Fibroblast of pulmonary artery (primary cell): ENCODE results near the gene FBLN2.

Experiments used
- DNase-seq: peaks from one replicate; pipeline ENCODE4 v3.0.0-alpha.2; 2010; ENCODE audit warnings: low read depth
- H3K4me3 ChIP-seq: replicated peaks from 2 replicates; pipeline ENCODE4 v1.5.1; 2011; ENCODE audit warnings: low read depth, mild to moderate bottlenecking, control low read depth, low read length, moderate library complexity
- CTCF ChIP-seq: IDR thresholded peaks from 2 replicates; pipeline ENCODE4 v1.5.1; 2011; ENCODE audit warnings: mild to moderate bottlenecking, control low read depth, low read length, inconsistent platforms; ENCODE audit errors: missing control alignments

Gene FBLN2

DNA sequence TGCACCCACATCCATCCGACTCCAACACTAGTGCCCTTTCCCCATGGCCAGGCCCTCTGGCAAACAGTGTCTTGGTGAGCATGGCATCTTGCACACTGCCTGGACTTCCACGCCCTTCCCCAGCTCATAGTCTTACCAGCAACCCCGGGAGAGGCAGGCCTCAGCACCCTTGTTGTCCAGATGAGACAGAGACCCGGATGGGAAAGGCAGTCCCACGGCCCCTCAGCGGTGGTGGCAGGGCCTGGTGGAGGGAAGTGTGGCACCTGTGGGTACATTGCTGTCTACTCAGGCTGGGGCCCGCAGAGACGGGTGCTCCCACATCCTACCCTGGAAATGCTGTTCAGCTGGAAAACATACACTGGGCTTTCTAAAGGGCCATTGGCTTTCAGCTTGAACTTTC is 40.4 kb upstream of the FBLN2 start:
- no peak overlapping the region for H3K4me3 ChIP-seq
- TF ChIP-seq CTCF: no peak
- no peak for DNase-seq

DNA sequence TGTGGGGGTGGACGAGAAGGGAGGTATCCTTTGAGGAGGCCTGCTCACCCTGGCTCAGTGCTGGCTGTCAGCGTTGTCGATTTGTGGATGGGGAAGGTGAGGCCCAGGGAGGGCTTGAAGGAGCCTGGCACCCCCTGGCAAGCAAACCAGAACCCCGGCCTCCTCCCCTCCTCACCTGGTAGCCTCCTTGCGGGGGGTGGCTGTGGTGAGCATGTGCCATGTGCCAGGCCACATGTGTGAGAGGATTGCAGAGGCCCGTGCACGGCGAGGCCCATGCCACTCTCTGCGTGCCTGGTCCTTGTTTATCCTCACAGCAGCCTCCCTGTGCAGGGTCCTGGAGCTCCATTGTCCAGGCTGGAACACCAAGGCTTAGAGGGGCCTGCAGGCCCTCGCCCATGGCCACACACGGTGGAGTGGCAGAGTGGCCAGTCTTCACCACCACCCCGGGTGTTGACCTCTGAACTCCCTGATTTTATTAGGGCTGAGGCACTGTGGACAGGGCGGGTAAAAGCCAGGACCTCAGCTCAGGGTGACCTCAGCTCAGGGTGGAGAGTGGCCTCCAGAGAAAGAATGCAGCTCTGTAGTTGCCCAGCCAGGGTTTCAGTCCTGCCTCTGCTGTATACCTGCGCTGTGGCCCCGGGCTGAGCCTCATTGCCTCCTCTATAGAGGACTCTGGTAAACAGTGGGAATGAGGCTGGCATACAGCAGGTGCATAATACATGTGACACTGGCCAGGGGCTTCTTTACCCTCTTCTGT is 39.7 kb upstream of the FBLN2 start:
- DNase-seq: no peak
- H3K4me3 ChIP-seq: no peak overlapping the region
- no peak for TF ChIP-seq CTCF

GRCh38 chr3:13509816-13510192 is 39.1 kb upstream of the FBLN2 start:
- TF ChIP-seq CTCF: no peak
- no peak for DNase-seq
- H3K4me3 ChIP-seq: no peak overlapping the region

DNA sequence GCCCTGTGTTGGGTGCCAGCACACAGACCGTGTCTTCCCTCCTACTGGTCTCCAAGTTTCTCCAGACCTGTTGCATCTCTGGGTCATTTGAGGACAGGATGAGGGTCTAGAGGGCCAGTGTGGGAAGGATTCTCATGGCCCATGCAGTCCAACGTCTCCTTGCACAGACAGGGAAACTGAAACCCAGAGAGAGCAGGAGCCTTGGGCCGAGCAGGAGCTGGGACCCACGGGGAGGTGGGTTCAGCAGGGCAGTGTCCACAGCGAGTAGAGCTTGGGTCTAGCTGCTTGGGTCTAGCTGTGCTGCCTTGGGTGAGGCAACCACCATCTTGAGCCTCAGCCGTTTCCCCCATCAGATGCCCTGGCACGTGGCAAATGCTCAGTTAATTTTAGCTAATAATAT is 36.5 kb upstream of the FBLN2 start:
- no peak overlapping the region for H3K4me3 ChIP-seq
- no peak for TF ChIP-seq CTCF
- DNase-seq: no peak

DNA sequence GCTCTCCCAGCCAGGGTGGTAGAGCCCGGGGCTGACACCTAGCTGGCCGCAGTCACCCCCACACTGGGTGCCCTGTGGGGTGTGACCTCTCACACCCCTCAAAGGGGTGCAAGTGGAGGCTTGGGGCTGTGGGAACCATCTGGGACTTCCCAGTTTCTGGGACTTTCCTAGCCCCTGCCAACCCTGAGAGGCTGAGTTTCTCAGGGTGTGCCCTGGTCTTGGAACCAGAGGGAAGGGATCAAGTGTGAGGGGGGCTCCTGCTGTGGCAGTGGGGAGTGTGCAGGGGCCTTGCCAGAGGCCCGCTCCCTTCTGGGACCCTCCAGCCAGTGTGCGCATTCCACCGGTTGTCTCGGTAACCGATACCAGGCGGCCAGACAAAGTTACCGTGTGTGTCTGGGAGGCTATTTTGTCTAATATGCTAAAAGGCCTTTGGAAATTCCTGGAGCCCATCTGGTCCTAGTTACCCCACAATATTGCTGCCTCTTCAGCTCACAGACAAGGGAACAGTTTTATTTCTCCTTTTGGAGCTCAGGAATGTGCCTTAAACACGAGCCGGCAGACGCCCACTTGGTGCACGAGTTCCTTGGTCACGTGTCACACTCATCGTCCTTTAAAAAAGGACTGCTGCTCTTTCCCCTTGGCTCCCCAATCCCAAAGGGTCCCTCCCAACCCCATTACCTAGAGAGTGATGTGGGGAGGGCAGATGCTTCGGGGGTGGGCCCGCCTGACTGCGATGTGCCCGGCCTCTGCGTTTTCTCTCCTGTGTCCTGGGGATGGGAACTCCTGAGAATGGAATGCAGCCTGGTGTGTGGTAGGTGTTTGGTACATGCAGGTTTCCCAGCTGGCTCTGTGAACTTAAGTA is 35.6 kb upstream of the FBLN2 start:
- no peak overlapping the region for H3K4me3 ChIP-seq
- no peak for TF ChIP-seq CTCF
- no peak for DNase-seq

- H3K4me3 ChIP-seq: no peak overlapping the region
- no peak for DNase-seq
- no peak for TF ChIP-seq CTCF
Measured at GRCh38 chr3:13513913-13514517, 34.9 kb upstream of the FBLN2 start.
